Bronchial epithelial cell (primary cell): ENCODE results near the gene GMDS. TPM values are rescaled to one million over a fixed set of nuclear protein-coding genes. Genes with fewer than 3 reads are reported as not detected.
A peak's percentile ranks its signal among the peaks of the same experiment; 100 is the strongest.

ENCODE experiments used
- DNase-seq: peaks from one replicate; pipeline ENCODE4 v3.0.0-alpha.2; 2010; ENCODE audit warnings: low read depth
- FAIRE-seq: peaks from 2 replicates; lab custom pipeline; 2011; peaks lifted over from hg19 to GRCh38; lab: Jason Lieb, UNC
- H3K27me3 ChIP-seq: 2 replicates; pipeline ENCODE4 v1.5.1; 2011; ENCODE audit warnings: low read length; ENCODE audit not compliant: control insufficient read depth, insufficient read depth
- H3K36me3 ChIP-seq: 2 replicates; pipeline ENCODE4 v1.5.1; 2011; ENCODE audit warnings: low read length; ENCODE audit not compliant: control insufficient read depth, insufficient read depth
- H3K4me3 ChIP-seq: 2 replicates; pipeline ENCODE4 v1.5.1; 2011; ENCODE audit warnings: mild to moderate bottlenecking, low read depth, low read length, control low read depth
- total RNA-seq: library from RNA; depleted of rRNA; stranded (reverse); fragments of >200 nt; gene quantifications from 2 replicates; pipeline ENCODE4 v1.2.1, GENCODE V29; 2014
- TF ChIP-seq, protein P1 (sequence below): IDR thresholded peaks from 2 replicates; pipeline ENCODE4 v1.5.1; 2011; ENCODE audit warnings: mild to moderate bottlenecking, moderate library complexity, low read length, control low read depth, inconsistent platforms; ENCODE audit not compliant: insufficient read depth, severe bottlenecking

The GMDS gene
- total RNA-seq, 1 donor from 2014 or later = 8.2 TPM

DNA sequence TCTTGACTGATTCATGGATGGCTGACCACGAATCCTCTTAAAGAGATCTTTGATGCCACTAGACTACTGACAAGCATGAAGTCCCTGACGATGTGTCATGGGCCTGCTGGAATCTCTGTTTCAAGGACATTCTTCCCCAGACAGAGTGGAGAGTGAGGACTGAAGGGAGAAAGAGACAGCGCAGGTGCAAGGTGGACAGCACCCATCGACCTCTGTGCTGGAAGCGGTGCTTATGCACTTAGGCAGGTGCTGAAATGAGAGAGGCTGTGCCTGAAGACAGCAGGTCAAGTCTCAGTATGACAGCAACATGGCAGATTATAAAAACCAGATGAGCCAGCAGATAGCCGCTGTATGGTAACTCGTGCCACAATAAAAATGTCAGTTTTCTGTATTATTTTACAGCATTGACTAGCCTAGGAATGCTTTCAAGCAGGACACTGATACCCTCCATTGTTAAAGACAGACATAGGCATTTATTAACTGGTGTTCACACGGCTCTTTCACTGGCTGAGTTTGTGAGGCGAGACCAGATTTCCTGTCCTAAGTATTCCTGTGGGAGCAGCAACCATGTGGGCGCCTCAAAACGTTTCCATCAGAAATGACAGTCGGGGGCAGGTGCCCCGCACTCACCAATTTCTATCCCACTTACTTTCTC lies 588.2 kb downstream of the GMDS start:
- Histone ChIP-seq H3K27me3 (no peaks in the 10 kb centered on the region), H3K36me3 (no peaks in the 10 kb centered on the region), H3K4me3 (no peak overlapping the region)
- DNase-seq = no peak
- FAIRE-seq = no peak
- TF ChIP-seq, protein P1, sequence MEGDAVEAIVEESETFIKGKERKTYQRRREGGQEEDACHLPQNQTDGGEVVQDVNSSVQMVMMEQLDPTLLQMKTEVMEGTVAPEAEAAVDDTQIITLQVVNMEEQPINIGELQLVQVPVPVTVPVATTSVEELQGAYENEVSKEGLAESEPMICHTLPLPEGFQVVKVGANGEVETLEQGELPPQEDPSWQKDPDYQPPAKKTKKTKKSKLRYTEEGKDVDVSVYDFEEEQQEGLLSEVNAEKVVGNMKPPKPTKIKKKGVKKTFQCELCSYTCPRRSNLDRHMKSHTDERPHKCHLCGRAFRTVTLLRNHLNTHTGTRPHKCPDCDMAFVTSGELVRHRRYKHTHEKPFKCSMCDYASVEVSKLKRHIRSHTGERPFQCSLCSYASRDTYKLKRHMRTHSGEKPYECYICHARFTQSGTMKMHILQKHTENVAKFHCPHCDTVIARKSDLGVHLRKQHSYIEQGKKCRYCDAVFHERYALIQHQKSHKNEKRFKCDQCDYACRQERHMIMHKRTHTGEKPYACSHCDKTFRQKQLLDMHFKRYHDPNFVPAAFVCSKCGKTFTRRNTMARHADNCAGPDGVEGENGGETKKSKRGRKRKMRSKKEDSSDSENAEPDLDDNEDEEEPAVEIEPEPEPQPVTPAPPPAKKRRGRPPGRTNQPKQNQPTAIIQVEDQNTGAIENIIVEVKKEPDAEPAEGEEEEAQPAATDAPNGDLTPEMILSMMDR = no peak

DNA sequence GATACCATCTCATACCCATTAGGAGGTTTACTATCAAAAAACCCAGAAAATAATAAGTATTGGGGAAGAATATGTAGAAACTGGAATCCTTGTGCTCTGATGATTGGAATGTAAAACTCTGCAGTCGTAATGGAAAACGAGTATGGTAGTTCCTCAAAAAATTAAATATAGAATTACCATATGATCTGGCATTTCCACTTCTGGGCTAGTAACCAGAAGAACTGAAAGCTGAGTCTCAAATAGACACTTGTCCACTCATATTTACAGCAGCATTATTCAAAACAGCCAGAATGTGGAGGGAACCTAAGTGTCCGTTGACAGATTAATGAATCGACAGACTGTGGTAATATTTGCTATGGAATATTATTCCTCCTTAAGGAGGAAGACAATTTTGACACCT lies 591.4 kb downstream of the GMDS start:
- TF ChIP-seq, protein P1 = no peak
- FAIRE-seq = no peak

DNA sequence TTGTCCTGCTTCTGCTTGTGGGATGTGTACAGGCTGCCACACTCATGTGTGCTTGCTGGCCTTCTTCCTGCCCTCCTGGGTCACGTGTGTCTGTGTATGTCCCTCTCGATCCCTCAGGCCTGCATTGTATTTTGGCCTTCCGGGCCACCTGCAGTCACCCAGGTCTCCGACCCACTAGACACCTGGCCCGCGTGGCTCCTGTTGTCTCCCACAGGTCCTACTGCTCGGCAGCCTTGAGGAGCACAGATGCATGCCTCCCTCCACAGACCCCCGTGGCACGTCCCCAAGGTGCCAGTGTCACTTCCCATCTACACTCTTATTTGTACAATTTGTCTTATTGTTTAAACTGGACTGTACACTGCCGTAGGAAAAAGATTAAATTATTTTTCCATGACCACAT lies 592.6 kb downstream of the GMDS start:
- Histone ChIP-seq H3K27me3 (no peaks in the 10 kb centered on the region), H3K4me3 (no peak overlapping the region), H3K36me3 (no peaks in the 10 kb centered on the region)
- DNase-seq (no peak), FAIRE-seq (no peak)
- TF ChIP-seq, protein P1 = no peak

More for the DNA sequence above, 591.4 kb downstream of the GMDS start:
- H3K36me3 ChIP-seq = no peaks in the 10 kb centered on the region
- no peak for DNase-seq
- no peaks in the 10 kb centered on the region for H3K27me3 ChIP-seq
- H3K4me3 ChIP-seq = no peak overlapping the region

DNA sequence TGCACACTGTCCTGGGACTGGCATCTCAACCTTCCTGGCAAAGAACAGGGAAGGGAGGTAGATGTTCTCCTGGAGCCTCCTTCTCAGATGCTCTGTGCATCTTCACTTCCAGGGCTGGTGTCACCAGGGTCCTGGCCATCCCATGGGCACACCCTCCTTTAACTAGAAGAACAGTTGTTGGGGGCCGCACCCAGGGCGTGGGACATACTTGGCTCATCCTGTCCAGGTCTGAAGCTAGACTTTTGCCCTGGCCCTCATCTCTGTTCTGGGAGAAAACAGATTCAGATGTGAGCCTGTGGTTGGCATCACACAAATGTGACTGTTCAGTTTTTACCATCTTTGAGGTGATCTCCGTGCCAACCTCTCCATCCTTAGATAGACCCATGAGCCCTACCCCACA lies 594.0 kb downstream of the GMDS start:
- TF ChIP-seq, protein P1 = no peak
- FAIRE-seq (no peak), DNase-seq (no peak)
- Histone ChIP-seq H3K27me3 (no peaks in the 10 kb centered on the region), H3K36me3 (no peaks in the 10 kb centered on the region), H3K4me3 (no peak overlapping the region)

DNA sequence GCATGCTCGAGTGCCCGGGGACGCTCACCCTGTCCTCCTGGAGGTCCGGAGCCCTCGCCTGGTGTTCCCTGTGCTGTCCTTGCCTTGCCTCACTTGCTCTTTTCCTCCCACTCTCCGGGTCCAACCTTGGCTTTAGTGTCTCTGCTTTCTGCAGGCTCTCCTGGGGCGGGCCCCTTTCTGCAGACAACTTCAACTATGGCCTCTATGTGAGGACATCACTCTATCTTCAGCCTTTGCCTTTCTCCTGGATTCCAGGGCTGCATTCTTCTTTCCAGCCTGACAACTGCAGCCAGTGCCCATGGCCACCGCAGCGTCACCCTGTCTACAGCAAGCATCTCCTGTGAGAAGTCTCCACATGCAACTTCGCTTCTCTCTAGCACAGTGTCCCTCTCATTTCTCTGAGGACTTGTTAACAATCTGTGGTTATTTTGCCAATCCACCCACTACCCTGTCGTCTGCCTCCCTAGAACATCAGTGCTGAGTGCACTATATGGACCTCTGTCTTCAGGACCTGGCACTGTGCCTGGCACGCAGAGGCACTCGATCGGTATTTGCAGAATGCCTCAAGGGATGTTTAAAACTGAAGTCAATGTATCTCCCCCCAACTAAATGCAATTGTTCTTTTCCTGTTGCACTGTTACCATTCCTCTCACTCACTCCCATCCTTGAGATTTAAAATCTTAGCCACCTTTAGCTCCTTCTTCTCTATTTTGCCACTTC lies 599.8 kb downstream of the GMDS start:
- H3K27me3 ChIP-seq = no peaks in the 10 kb centered on the region
- TF ChIP-seq, protein P1 = no peak
- FAIRE-seq (peak; percentile 13), DNase-seq (no peak)
- H3K36me3 ChIP-seq = no peaks in the 10 kb centered on the region
- H3K4me3 ChIP-seq = no peak overlapping the region
